Uterus (tissue), 4 donors: ENCODE data around the gene MYH10. TPM values are rescaled to one million over a fixed set of nuclear protein-coding genes. Genes with fewer than 3 reads are reported as not detected.

ENCODE experiments used
- DNase-seq, 2 donors: peaks; one replicate each; pipeline ENCODE4 v3.0.0-alpha.2; 2019 to 2020
- H3K27ac ChIP-seq, 2 donors: fragments of 200-600 bp; sonication (generic); 1 replicate in 1 of 2; 2 replicates in 1 of 2; pipeline ENCODE4 v1.5.1; 2016 to 2018
- H3K27me3 ChIP-seq, 2 donors: fragments of 200-600 bp; sonication (generic); one replicate each; pipeline ENCODE4 v1.5.1; 2018 to 2019; ENCODE audit warnings: control low read depth in 1 of 2
- H3K36me3 ChIP-seq, 2 donors: fragments of 200-600 bp; sonication (generic); one replicate each; pipeline ENCODE4 v1.5.1; 2019; ENCODE audit warnings: control low read depth in 1 of 2
- H3K4me1 ChIP-seq, 2 donors: fragments of 200-600 bp; sonication (generic); one replicate each; pipeline ENCODE4 v1.5.1; 2018 to 2019; ENCODE audit warnings: control low read depth in 1 of 2
- H3K4me3 ChIP-seq, 2 donors: fragments of 200-600 bp; sonication (generic); 1 replicate in 1 of 2; 2 replicates in 1 of 2; pipeline ENCODE4 v1.5.1; 2018 to 2019; ENCODE audit warnings: mild to moderate bottlenecking in 1 of 2
- H3K9me3 ChIP-seq, 2 donors: fragments of 200-600 bp; sonication (generic); one replicate each; pipeline ENCODE4 v1.5.1; 2019; ENCODE audit warnings: control low read depth in 1 of 2
- POLR2A ChIP-seq, 2 donors: fragments of 450-650 bp; IDR thresholded peaks; one replicate each; pipeline ENCODE4 v1.6.1; 2016; ENCODE audit warnings: antibody characterized with exemption in 2 of 2, mild to moderate bottlenecking in 1 of 2, moderate library complexity in 1 of 2
- intact Hi-C: fragments of 100-400 bp; cut with DNase I; formaldehyde crosslinking; loops from one replicate; pipeline ENCODE4 v1.15.1; 2023; ENCODE audit warnings: low total_unique reads
- total RNA-seq, 4 donors: library from RNA; depleted of rRNA in 3 of 4; stranded (reverse); fragments of >200 nt in 3 of 4; gene quantifications; one replicate each; pipeline versions ENCODE4 v1.1.0 to v1.2.4, GENCODE V29; 2014 to 2023
- TF ChIP-seq, protein P1 (sequence below), 4 experiments: fragments of 200-600 bp in 2 of 4; fragments of 450-650 bp in 2 of 4; sonication (generic) in 2 of 4; IDR thresholded peaks; one replicate each; pipeline ENCODE4 v1.5.1; 2016 to 2019; ENCODE audit warnings: antibody characterized with exemption in 4 of 4, mild to moderate bottlenecking in 2 of 4, moderate library complexity in 1 of 4
- donor health status: DM: yes; HTN: yes; CAD: no.

MYH10 gene
- total RNA-seq, 4 donors from 2014 or later: 39.1 to 229 (median 65.0) TPM

GRCh38 chr17:8563024-8563776, 67.3 kb downstream of the MYH10 start:
- no peak for TF ChIP-seq POLR2A (IDR thresholded peaks at IDR 0.05)
- TF ChIP-seq, protein P1, sequence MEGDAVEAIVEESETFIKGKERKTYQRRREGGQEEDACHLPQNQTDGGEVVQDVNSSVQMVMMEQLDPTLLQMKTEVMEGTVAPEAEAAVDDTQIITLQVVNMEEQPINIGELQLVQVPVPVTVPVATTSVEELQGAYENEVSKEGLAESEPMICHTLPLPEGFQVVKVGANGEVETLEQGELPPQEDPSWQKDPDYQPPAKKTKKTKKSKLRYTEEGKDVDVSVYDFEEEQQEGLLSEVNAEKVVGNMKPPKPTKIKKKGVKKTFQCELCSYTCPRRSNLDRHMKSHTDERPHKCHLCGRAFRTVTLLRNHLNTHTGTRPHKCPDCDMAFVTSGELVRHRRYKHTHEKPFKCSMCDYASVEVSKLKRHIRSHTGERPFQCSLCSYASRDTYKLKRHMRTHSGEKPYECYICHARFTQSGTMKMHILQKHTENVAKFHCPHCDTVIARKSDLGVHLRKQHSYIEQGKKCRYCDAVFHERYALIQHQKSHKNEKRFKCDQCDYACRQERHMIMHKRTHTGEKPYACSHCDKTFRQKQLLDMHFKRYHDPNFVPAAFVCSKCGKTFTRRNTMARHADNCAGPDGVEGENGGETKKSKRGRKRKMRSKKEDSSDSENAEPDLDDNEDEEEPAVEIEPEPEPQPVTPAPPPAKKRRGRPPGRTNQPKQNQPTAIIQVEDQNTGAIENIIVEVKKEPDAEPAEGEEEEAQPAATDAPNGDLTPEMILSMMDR (IDR thresholded peaks at IDR 0.05): no peak
- H3K4me1 ChIP-seq: no peaks in the 10 kb centered on the region
- no peak overlapping the region for H3K27ac ChIP-seq
- H3K27me3 ChIP-seq: no peaks in the 10 kb centered on the region
- DNase-seq: no peak
- intact Hi-C loops: no loop called here
- H3K4me3 ChIP-seq: no peak overlapping the region
- H3K36me3 ChIP-seq: no peaks in the 10 kb centered on the region
- H3K9me3 ChIP-seq: no peaks in the 10 kb centered on the region

DNA sequence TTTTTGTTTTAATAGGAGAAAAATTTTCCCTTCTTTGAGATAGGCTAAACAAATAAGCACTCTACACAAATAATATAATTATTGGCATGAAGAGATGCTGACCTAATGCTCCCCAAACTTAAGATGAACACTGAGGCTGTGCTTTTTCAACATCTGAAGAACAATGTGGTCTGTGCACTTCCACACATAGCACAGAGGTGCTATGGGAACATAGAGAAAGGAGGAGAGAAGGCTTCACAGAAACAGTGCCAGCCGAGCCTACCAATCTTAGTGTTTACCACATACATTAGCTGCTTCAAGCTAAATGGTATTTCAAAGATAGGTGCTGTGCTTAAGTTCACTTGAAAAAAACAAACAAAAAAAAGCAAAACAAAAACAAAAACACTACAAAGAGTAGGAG, 72.4 kb downstream of the MYH10 start:
- intact Hi-C loops: no loop called here
- H3K4me1 ChIP-seq: no peaks in the 10 kb centered on the region
- no peak overlapping the region for H3K4me3 ChIP-seq
- DNase-seq: no peak
- no peaks in the 10 kb centered on the region for H3K36me3 ChIP-seq
- TF ChIP-seq, protein P1 (IDR thresholded peaks at IDR 0.05): no peak
- no peaks in the 10 kb centered on the region for H3K27me3 ChIP-seq
- no peak overlapping the region for H3K27ac ChIP-seq
- H3K9me3 ChIP-seq: no peaks in the 10 kb centered on the region

DNA sequence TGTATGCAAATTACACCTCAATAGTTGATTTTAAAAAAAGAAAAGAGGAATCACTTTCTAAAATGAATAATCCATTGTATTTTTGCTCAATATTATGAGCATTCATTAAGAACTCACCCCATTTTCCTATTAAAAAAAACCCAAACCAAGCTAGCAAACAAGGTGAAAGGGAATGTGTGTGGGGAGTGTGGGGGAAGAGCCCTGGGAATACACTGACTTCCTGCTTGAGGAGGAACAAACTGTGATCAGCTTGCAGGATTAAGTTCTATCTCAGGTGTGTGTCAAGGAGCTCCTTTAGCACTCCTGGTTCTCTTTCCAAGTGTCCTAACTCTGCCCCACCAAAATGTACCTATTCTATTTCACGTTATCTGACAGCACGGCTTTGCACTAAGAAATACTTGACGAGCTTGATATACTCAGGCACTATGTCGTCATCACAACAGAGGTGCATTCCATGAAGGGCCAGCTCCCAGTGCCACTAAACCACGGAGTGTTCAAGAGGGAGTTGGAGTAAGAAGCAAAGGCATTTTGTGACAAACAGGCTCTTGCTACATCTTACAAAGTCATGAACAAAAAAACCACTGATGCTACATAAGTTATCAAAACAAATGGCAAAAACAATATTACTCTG, 73.2 kb downstream of the MYH10 start:
- Histone ChIP-seq H3K27ac (no peak overlapping the region), H3K4me3 (no peak overlapping the region), H3K36me3 (no peaks in the 10 kb centered on the region), H3K9me3 (no peaks in the 10 kb centered on the region), H3K27me3 (no peaks in the 10 kb centered on the region), H3K4me1 (no peaks in the 10 kb centered on the region)
- DNase-seq: no peak
- no peak for TF ChIP-seq POLR2A (IDR thresholded peaks at IDR 0.05)
- TF ChIP-seq, protein P1 (IDR thresholded peaks at IDR 0.05): no peak
- intact Hi-C loops: no loop called here

DNA sequence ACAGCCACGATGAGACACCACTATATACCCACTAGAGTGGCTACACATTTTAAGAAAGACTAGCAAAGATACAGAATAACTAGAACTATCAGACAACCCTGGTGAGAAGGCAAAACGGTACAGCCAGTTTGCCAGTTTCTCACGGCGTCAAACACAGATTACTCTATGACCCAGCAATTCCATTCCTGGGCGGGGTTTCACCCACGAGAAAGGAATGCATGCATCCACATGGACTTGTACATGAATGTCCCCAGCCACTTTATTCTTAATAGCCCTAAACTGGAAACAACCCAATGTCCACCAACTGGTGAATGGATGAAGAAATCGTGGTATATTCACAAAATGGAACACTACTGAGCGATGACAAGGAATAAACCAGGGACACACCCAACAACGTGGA, 74.5 kb downstream of the MYH10 start:
- no peaks in the 10 kb centered on the region for H3K9me3 ChIP-seq
- no peak for TF ChIP-seq POLR2A (IDR thresholded peaks at IDR 0.05)
- TF ChIP-seq, protein P1 (IDR thresholded peaks at IDR 0.05): no peak
- H3K27ac ChIP-seq: no peak overlapping the region
- intact Hi-C loops: no loop called here
- H3K27me3 ChIP-seq: no peaks in the 10 kb centered on the region
- H3K4me3 ChIP-seq: no peak overlapping the region
- no peaks in the 10 kb centered on the region for H3K36me3 ChIP-seq
- DNase-seq: no peak
- no peaks in the 10 kb centered on the region for H3K4me1 ChIP-seq

- intact Hi-C loops: no loop called here
- H3K27ac ChIP-seq: no peak overlapping the region
- no peak for DNase-seq
- H3K4me1 ChIP-seq: no peaks in the 10 kb centered on the region
- no peaks in the 10 kb centered on the region for H3K9me3 ChIP-seq
- TF ChIP-seq POLR2A (IDR thresholded peaks at IDR 0.05): no peak
- TF ChIP-seq, protein P1 (IDR thresholded peaks at IDR 0.05): no peak
- H3K36me3 ChIP-seq: no peaks in the 10 kb centered on the region
- no peaks in the 10 kb centered on the region for H3K27me3 ChIP-seq
- no peak overlapping the region for H3K4me3 ChIP-seq
Measured at GRCh38 chr17:8555062-8555461, 75.5 kb downstream of the MYH10 start.
